Astrocyte (in vitro differentiated cells and primary cell): ENCODE results near the gene GMDS. TPM values are rescaled to one million over a fixed set of nuclear protein-coding genes. Genes with fewer than 3 reads are reported as not detected.

Experiments
- DNase-seq: peaks from one replicate; pipeline ENCODE4 v3.0.0-alpha.2; 2010; ENCODE audit warnings: low read depth
- FAIRE-seq: peaks from 2 replicates; lab custom pipeline; 2011; peaks lifted over from hg19 to GRCh38; lab: Jason Lieb, UNC
- H2AFZ ChIP-seq: 2 replicates; pipeline ENCODE4 v1.6.0; 2012; ENCODE audit warnings: low read depth, low read length, inconsistent platforms
- H3K27ac ChIP-seq: 2 replicates; pipeline ENCODE4 v1.5.1; 2011; ENCODE audit warnings: low read depth, low read length, inconsistent platforms
- H3K27me3 ChIP-seq: 2 replicates; pipeline ENCODE4 v1.6.0; 2011; ENCODE audit warnings: low read length, inconsistent platforms; ENCODE audit not compliant: insufficient read depth
- H3K36me3 ChIP-seq: 2 replicates; pipeline ENCODE4 v1.5.1; 2011; ENCODE audit warnings: low read length, inconsistent platforms; ENCODE audit not compliant: insufficient read depth
- H3K4me1 ChIP-seq: 2 replicates; pipeline ENCODE4 v1.5.1; 2011; ENCODE audit warnings: low read length, inconsistent platforms; ENCODE audit not compliant: insufficient read depth
- H3K4me2 ChIP-seq: 2 replicates; pipeline ENCODE4 v1.6.0; 2012; ENCODE audit warnings: low read length, inconsistent platforms
- H3K4me3 ChIP-seq: 2 replicates; pipeline ENCODE4 v1.5.1; 2011; ENCODE audit warnings: low read depth, mild to moderate bottlenecking, low read length, inconsistent platforms; ENCODE audit not compliant: insufficient read depth
- H3K79me2 ChIP-seq: 2 replicates; pipeline ENCODE4 v1.6.0; 2012; ENCODE audit warnings: mild to moderate bottlenecking, low read length, inconsistent platforms; ENCODE audit not compliant: insufficient read depth
- H3K9ac ChIP-seq: 2 replicates; pipeline ENCODE4 v1.6.0; 2012; ENCODE audit warnings: mild to moderate bottlenecking, low read length, inconsistent platforms
- H3K9me3 ChIP-seq: 2 replicates; pipeline ENCODE4 v1.5.1; 2012; ENCODE audit warnings: low read depth, mild to moderate bottlenecking, low read length, inconsistent platforms; ENCODE audit not compliant: insufficient read depth
- H4K20me1 ChIP-seq: 2 replicates; pipeline ENCODE4 v1.6.0; 2012; ENCODE audit warnings: low read length, inconsistent platforms; ENCODE audit not compliant: insufficient read depth
- H3K27ac Mint-ChIP-seq: one replicate; pipeline ENCODE4 v1.8.0; 2021; ENCODE audit warnings: mild to moderate bottlenecking, mixed read lengths; ENCODE audit not compliant: unreplicated experiment
- H3K27me3 Mint-ChIP-seq: one replicate; pipeline ENCODE4 v1.8.0; 2021; ENCODE audit warnings: low read depth, mixed read lengths; ENCODE audit not compliant: unreplicated experiment
- H3K36me3 Mint-ChIP-seq: one replicate; pipeline ENCODE4 v1.8.0; 2021; ENCODE audit warnings: low read depth, mixed read lengths; ENCODE audit not compliant: unreplicated experiment
- H3K4me1 Mint-ChIP-seq: one replicate; pipeline ENCODE4 v1.8.0; 2021; ENCODE audit warnings: low read depth, mixed read lengths; ENCODE audit not compliant: unreplicated experiment
- H3K4me3 Mint-ChIP-seq: one replicate; pipeline ENCODE4 v1.8.0; 2021; ENCODE audit warnings: mild to moderate bottlenecking, moderate library complexity, mixed read lengths; ENCODE audit not compliant: unreplicated experiment
- H3K9me3 Mint-ChIP-seq: one replicate; pipeline ENCODE4 v1.8.0; 2021; ENCODE audit warnings: mild to moderate bottlenecking, mixed read lengths; ENCODE audit not compliant: unreplicated experiment
- EZH2 ChIP-seq: IDR thresholded peaks from 2 replicates; pipeline ENCODE4 v1.6.1; 2012; ENCODE audit warnings: mild to moderate bottlenecking, low read length, inconsistent platforms; ENCODE audit not compliant: insufficient read depth
- total RNA-seq: library from RNA; stranded (reverse); gene quantifications from 2 replicates; pipeline ENCODE4 v1.2.1, GENCODE V29; 2021
- TF ChIP-seq, protein P1 (sequence below): IDR thresholded peaks from 2 replicates; pipeline ENCODE4 v1.5.1; 2011; ENCODE audit warnings: low read depth, mild to moderate bottlenecking, inconsistent platforms, low read length, moderate library complexity; ENCODE audit not compliant: insufficient read depth

The GMDS gene
- total RNA-seq, 1 donor from 2014 or later: 9.4 TPM

DNA sequence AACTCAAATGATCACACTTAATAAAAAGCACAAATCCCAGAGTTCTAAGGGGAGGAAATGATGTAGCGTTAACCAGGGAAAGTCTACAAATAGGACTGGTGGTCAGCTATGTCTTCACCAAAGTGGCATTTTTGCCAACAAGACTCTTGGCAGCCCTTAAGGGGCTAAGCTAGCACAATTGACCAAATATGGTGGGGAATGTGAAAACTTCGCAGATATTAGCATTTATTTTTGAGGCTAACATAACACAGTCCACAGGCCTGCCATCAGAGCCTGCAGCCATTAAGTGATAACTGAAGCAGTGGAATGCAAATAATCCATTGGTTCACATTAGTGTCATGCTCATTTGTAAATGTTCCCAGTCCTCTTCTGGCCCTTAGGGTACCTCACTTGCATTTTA lies 361.1 kb downstream of the GMDS start:
- H4K20me1 ChIP-seq: no peaks in the 10 kb centered on the region
- H3K27ac ChIP-seq: no peak overlapping the region
- peaks cover 5% of the 10 kb centered on the region for H3K4me1 ChIP-seq
- no peaks in the 10 kb centered on the region for H3K79me2 ChIP-seq
- peak; percentile 6 for DNase-seq
- Mint-ChIP-seq H3K27me3 (no peaks in the 10 kb centered on the region), H3K4me1 (peaks cover 11% of the 10 kb centered on the region), H3K4me3 (no peak overlapping the region), H3K9me3 (peaks cover 3% of the 10 kb centered on the region), H3K36me3 (peaks cover 2% of the 10 kb centered on the region), H3K27ac (no peak overlapping the region)
- no peaks in the 10 kb centered on the region for H3K36me3 ChIP-seq
- no peaks in the 10 kb centered on the region for H3K9me3 ChIP-seq
- no peak overlapping the region for H3K9ac ChIP-seq
- TF ChIP-seq EZH2: no peak
- TF ChIP-seq, protein P1, sequence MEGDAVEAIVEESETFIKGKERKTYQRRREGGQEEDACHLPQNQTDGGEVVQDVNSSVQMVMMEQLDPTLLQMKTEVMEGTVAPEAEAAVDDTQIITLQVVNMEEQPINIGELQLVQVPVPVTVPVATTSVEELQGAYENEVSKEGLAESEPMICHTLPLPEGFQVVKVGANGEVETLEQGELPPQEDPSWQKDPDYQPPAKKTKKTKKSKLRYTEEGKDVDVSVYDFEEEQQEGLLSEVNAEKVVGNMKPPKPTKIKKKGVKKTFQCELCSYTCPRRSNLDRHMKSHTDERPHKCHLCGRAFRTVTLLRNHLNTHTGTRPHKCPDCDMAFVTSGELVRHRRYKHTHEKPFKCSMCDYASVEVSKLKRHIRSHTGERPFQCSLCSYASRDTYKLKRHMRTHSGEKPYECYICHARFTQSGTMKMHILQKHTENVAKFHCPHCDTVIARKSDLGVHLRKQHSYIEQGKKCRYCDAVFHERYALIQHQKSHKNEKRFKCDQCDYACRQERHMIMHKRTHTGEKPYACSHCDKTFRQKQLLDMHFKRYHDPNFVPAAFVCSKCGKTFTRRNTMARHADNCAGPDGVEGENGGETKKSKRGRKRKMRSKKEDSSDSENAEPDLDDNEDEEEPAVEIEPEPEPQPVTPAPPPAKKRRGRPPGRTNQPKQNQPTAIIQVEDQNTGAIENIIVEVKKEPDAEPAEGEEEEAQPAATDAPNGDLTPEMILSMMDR: no peak
- no peak overlapping the region for H2AFZ ChIP-seq
- no peak overlapping the region for H3K4me3 ChIP-seq
- no peaks in the 10 kb centered on the region for H3K27me3 ChIP-seq
- no peak overlapping the region for H3K4me2 ChIP-seq
- no peak for FAIRE-seq

DNA sequence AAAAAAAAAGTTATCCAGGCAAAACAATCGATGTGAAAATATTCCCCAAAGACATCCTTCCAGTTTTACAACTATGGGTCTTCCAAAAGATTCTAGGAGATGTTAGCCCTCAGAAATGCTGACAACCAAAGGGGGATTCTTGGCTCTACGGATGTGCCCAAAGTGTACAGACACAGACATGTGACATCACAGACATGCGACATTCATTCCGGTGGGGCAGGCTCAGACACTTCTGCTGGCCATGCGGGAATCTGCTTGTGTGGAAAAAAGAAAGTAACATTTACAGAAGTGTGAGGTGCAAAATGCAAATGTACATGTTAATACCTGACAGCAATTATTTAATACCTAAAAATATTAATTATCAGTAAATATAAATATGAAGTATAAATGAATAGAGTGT lies 367.1 kb downstream of the GMDS start:
- H3K36me3 ChIP-seq: no peaks in the 10 kb centered on the region
- H3K4me3 ChIP-seq: no peak overlapping the region
- no peak overlapping the region for H3K4me3 Mint-ChIP-seq
- FAIRE-seq (no peak), DNase-seq (no peak)
- no peaks in the 10 kb centered on the region for H3K9me3 Mint-ChIP-seq
- H3K27ac ChIP-seq: no peak overlapping the region
- H3K9me3 ChIP-seq: no peaks in the 10 kb centered on the region
- no peak overlapping the region for H3K4me2 ChIP-seq
- no peaks in the 10 kb centered on the region for H4K20me1 ChIP-seq
- no peaks in the 10 kb centered on the region for H3K27me3 Mint-ChIP-seq
- TF ChIP-seq, protein P1: no peak
- TF ChIP-seq EZH2: no peak
- no peaks in the 10 kb centered on the region for H3K27me3 ChIP-seq
- no peak overlapping the region for H3K27ac Mint-ChIP-seq
- H3K4me1 ChIP-seq: no peaks in the 10 kb centered on the region
- no peaks in the 10 kb centered on the region for H3K36me3 Mint-ChIP-seq
- H2AFZ ChIP-seq: no peak overlapping the region
- no peak overlapping the region for H3K9ac ChIP-seq
- no peaks in the 10 kb centered on the region for H3K4me1 Mint-ChIP-seq
- no peaks in the 10 kb centered on the region for H3K79me2 ChIP-seq

DNA sequence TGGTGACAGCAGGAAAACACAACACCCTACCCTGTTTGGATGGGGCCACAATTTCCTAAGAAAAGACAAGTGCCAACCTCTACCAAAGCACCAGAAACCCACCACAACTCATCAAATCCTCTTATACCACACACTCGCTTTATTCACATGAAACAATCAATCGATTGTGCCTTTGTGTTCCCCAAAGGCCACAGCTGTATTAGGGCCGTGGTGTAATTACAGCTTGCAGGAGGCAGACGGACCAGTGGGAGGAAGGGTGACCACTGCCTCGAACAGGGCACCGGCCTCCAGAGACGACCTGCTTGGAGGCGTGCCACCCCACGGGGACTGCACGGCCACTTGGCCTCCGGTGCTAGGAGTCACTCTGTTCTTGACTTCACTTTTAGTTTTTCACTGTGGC lies 371.6 kb downstream of the GMDS start:
- Histone ChIP-seq H3K4me2 (no peak overlapping the region), H3K27ac (no peak overlapping the region), H3K4me3 (no peak overlapping the region), H3K36me3 (no peaks in the 10 kb centered on the region), H3K79me2 (no peaks in the 10 kb centered on the region), H4K20me1 (no peaks in the 10 kb centered on the region), H3K4me1 (peaks cover 7% of the 10 kb centered on the region), H3K27me3 (no peaks in the 10 kb centered on the region), H2AFZ (no peak overlapping the region), H3K9ac (no peak overlapping the region), H3K9me3 (no peaks in the 10 kb centered on the region)
- Mint-ChIP-seq H3K9me3 (no peaks in the 10 kb centered on the region), H3K27ac (no peak overlapping the region), H3K4me1 (peaks cover 19% of the 10 kb centered on the region), H3K36me3 (no peaks in the 10 kb centered on the region), H3K27me3 (no peaks in the 10 kb centered on the region), H3K4me3 (no peak overlapping the region)
- FAIRE-seq (no peak), DNase-seq (no peak)
- TF ChIP-seq, protein P1: no peak
- no peak for TF ChIP-seq EZH2
